ENCODE data around the gene FAM151A. TPM values are rescaled to one million over a fixed set of nuclear protein-coding genes. Genes with fewer than 3 reads are reported as not detected.

FAM151A gene
- total and polyA plus RNA-seq, 7 donors, result 3.2 to 5.4 (median 3.7) TPM; not detected in 4

DNA sequence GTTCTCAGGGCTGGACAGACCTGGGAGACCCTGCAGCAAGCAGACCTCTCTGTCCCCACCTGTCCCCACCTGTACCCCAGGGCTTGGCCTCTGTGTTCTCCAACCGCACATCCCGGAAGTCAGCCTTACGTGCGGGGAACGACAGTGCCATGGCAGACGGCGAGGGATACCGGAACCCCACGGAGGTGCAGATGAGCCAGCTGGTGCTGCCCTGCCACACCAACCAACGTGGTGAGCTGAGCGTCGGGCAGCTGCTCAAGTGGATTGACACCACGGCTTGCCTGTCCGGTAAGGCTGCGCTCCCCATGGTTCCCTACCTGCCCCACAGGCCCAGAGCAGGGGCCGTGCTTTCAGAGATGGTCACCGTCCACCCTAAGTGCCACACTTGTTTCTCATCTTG is 38.8 kb downstream of the FAM151A start:
- no peaks in the 10 kb centered on the region for H3K9me3 ChIP-seq
- WGBS, 2 donors, result 95 to 96% methylated on average over 17 of the region's 17 CpGs
- H3K36me3 ChIP-seq, result peaks cover 0 to 16% (median 8%) of the 10 kb centered on the region in 4 donors
- no peak for DNase-seq
- H3K27ac ChIP-seq, result no peak overlapping the region
- intact Hi-C loops (cut with DNase I), result loop anchor here (10.0 kb wide), 1 partner anchor 210 kb away; no protein-coding TSS in a partner anchor
- no peaks in the 10 kb centered on the region for H3K27me3 ChIP-seq
- TF ChIP-seq POLR2A (IDR thresholded peaks at IDR 0.05) (no peak), POLR2AphosphoS5 (IDR thresholded peaks at IDR 0.05) (no peak), EP300 (IDR thresholded peaks at IDR 0.05) (no peak)
- TF ChIP-seq, protein P1, sequence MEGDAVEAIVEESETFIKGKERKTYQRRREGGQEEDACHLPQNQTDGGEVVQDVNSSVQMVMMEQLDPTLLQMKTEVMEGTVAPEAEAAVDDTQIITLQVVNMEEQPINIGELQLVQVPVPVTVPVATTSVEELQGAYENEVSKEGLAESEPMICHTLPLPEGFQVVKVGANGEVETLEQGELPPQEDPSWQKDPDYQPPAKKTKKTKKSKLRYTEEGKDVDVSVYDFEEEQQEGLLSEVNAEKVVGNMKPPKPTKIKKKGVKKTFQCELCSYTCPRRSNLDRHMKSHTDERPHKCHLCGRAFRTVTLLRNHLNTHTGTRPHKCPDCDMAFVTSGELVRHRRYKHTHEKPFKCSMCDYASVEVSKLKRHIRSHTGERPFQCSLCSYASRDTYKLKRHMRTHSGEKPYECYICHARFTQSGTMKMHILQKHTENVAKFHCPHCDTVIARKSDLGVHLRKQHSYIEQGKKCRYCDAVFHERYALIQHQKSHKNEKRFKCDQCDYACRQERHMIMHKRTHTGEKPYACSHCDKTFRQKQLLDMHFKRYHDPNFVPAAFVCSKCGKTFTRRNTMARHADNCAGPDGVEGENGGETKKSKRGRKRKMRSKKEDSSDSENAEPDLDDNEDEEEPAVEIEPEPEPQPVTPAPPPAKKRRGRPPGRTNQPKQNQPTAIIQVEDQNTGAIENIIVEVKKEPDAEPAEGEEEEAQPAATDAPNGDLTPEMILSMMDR (IDR thresholded peaks at IDR 0.05), result no peak
- peaks cover 0 to 34% (median 31%) of the 10 kb centered on the region in 4 donors for H3K4me1 ChIP-seq
- H3K4me3 ChIP-seq, result no peak overlapping the region

DNA sequence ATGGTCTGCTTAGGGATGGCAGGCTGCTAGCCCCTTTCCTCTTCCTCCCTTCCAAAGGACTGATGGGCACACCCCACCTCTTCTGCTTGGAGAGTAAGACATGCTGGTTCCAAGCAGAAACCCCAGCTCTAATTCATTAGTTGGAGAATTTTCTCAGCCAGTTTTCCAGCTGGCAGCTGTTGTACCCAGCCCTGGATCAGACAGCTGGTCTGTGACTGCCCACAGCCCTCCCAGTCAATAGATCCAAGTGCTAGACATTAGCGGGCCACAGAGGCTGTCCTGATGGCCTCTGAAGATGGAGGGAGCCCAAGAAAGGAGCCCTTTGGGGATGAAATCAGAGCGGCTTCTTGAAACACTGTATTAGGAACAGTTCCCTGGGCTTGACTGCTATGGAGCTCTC is 39.5 kb downstream of the FAM151A start:
- intact Hi-C loops (cut with DNase I), result loop anchor here (2.0 to 10.0 kb wide), 2 partner anchors 85 to 211 kb away; no protein-coding TSS in a partner anchor

DNA sequence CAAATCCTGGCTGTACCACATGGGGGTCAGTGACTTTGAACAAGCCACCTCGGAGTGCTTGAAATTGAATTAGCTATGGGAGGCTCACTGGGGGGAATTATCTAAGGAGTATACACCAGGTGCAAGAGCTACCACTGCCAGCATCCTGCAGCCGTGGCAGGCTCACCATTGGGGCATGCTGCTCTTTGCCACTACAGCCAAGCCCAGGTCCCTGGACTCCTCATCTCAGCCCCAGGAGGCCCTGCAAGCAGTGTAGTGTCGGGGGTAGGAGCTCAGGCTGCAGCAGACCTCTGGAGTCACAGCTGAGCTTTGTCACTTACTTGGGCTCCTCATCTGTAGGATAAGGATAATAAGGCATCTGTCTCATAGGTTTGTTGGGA is 40.0 kb downstream of the FAM151A start:
- intact Hi-C loops (cut with DNase I), result loop anchor here (2.0 to 10.0 kb wide), 2 partner anchors 84 to 212 kb away; no protein-coding TSS in a partner anchor
- H3K4me1 ChIP-seq, result peaks cover 0 to 47% (median 42%) of the 10 kb centered on the region in 4 donors

More for the DNA sequence above, 39.5 kb downstream of the FAM151A start:
- H3K36me3 ChIP-seq, result peaks cover 0 to 14% (median 8%) of the 10 kb centered on the region in 4 donors
- no peak overlapping the region for H3K4me3 ChIP-seq
- H3K27me3 ChIP-seq, result no peaks in the 10 kb centered on the region
- H3K4me1 ChIP-seq, result peaks cover 0 to 41% (median 38%) of the 10 kb centered on the region in 4 donors
- no peak for TF ChIP-seq POLR2AphosphoS5 (IDR thresholded peaks at IDR 0.05)
- TF ChIP-seq, protein P1 (IDR thresholded peaks at IDR 0.05), result no peak
- TF ChIP-seq POLR2A (IDR thresholded peaks at IDR 0.05), result no peak
- TF ChIP-seq EP300 (IDR thresholded peaks at IDR 0.05), result no peak
- WGBS, 2 donors, result 73 to 92% methylated on average over 2 of the region's 2 CpGs
- DNase-seq, result no peak
- H3K27ac ChIP-seq, result no peak overlapping the region
- no peaks in the 10 kb centered on the region for H3K9me3 ChIP-seq

DNA sequence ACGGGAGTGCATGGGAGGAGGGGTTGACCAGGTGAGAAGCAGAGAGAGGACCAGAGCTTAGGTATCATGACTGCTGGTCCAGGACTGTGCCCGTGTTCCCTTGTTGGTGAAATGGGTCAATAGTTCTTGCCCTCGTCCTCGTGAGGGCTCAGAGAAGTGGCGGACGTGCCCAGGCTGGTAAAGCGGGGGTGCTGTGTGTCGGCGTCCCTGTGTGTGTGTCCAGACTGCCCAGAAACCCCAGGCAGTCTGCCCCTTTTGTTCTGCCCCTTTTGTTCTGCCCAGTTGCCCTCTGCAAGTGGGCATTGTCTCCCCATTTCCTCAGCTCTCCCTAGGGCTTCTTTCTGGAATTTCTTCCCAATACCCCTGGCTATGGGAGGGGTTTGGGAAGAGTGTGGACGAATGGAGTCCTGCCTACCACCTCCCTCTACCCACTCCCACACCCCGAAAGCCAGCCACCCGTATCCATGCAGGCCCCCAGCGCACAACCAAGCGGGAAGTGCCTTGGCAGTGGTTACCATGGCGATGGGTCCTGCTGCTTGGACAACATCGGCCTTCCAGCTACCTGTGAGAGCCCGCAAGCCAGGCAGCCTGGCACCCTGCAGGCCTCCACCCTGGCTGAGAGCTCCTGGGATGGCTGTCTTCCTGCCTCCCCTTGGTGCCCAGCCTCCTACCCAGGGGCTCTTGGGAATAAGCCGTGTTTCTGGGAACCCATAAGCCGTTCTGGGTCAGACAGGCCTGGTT is 40.6 kb downstream of the FAM151A start:
- no peak overlapping the region for H3K4me3 ChIP-seq
- peak overlapping the region; percentile 85 to 91 (median 89) for H3K27ac ChIP-seq
- H3K9me3 ChIP-seq, result no peaks in the 10 kb centered on the region
- intact Hi-C loops (cut with DNase I), result loop anchor here (2.0 to 10.0 kb wide), 2 partner anchors 84 to 212 kb away; no protein-coding TSS in a partner anchor
- peaks cover 0 to 11% (median 4%) of the 10 kb centered on the region in 4 donors for H3K36me3 ChIP-seq
- no peaks in the 10 kb centered on the region for H3K27me3 ChIP-seq
- no peak for DNase-seq
- H3K4me1 ChIP-seq, result peaks cover 0 to 52% (median 48%) of the 10 kb centered on the region in 4 donors
- WGBS, 2 donors, result 90 to 93% methylated on average over 19 of the region's 19 CpGs
- TF ChIP-seq, protein P1 (IDR thresholded peaks at IDR 0.05), result no peak
- TF ChIP-seq EP300 (IDR thresholded peaks at IDR 0.05), result no peak
- TF ChIP-seq POLR2AphosphoS5 (IDR thresholded peaks at IDR 0.05), result no peak
- TF ChIP-seq POLR2A (IDR thresholded peaks at IDR 0.05), result no peak

More for the DNA sequence above, 40.0 kb downstream of the FAM151A start:
- Histone ChIP-seq H3K4me3 (no peak overlapping the region), H3K27ac (peak overlapping the region; percentile 85 to 91 (median 89)), H3K9me3 (no peaks in the 10 kb centered on the region), H3K36me3 (peaks cover 0 to 11% (median 5%) of the 10 kb centered on the region in 4 donors), H3K27me3 (no peaks in the 10 kb centered on the region)
- TF ChIP-seq, protein P1 (IDR thresholded peaks at IDR 0.05), result no peak
- TF ChIP-seq EP300 (IDR thresholded peaks at IDR 0.05) (no peak), POLR2A (IDR thresholded peaks at IDR 0.05) (no peak), POLR2AphosphoS5 (IDR thresholded peaks at IDR 0.05) (no peak)
- DNase-seq, result no peak
- WGBS, 2 donors, result 92 to 95% methylated on average over 3 of the region's 3 CpGs
